HG02973 (cell line): ENCODE results near the gene ZSWIM8.
"Not testable (repeated sequence)": the region's sequence is repeated elsewhere in the genome, so short reads cannot be mapped to it uniquely, and the experiment has no call there.

Source experiments
- ATAC-seq: cut with Tn5 transposase; IDR thresholded peaks from one replicate; pipeline ENCODE4 v1.9.1; 2021; ENCODE audit warnings: moderate library complexity; ENCODE audit not compliant: unreplicated experiment

Gene ZSWIM8

DNA sequence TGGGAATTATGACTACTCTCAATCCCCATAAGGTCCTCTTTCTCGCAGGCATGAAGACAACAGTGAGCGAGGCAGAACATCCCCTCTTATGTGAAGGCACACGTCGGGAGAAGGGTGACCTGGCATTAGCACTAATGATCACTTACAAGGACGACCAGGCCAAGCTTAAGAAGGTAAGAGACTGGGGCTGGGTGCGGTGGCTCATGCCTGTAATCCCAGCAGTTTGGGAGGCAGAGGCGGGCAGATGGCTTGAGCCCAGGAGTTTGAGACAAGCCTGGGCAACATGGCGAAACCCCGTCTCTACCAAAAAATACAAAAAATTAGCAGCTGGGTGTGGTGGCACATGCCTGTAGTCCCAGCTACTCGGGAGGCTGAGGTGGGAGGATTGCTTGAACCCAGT, 10.1 kb downstream of the ZSWIM8 start:
- not testable (repeated sequence) for ATAC-seq

DNA sequence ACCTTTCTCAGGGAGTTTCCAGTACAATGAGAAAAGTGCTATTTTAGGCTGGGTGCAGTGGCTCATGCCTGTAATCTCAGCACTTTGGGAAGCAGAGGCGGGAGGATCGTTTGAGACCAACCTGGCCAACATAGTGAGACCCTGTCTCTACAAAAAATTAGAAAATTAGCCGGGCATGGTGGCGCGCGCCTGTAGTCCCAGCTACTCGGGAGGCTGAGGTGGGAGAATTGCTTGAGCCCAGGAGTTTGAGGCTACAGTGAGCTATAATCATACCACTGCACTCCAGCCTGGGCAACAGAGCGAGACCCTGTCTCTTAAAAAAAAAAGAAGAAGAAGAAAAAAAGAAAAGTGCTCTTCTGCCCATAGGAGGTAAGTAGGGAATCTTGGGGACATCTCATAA, 10.6 kb downstream of the ZSWIM8 start:
- not testable (repeated sequence) for ATAC-seq

DNA sequence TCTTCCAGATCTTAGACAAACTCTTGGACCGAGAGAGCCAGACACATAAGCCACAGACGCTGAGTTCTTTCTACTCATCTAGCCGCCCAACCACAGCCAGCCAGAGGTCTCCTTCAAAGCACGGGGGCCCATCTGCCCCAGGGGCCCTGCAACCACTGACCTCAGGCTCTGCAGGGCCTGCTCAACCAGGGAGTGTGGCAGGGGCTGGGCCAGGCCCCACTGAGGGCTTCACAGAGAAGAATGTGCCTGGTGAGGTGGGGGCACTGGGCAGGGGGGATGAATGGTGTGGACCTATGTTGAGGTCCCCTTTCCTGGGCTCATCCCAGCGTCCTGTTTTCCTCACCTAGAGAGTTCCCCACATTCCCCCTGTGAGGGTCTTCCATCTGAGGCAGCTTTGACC, 11.4 kb downstream of the ZSWIM8 start:
- no peak for ATAC-seq

DNA sequence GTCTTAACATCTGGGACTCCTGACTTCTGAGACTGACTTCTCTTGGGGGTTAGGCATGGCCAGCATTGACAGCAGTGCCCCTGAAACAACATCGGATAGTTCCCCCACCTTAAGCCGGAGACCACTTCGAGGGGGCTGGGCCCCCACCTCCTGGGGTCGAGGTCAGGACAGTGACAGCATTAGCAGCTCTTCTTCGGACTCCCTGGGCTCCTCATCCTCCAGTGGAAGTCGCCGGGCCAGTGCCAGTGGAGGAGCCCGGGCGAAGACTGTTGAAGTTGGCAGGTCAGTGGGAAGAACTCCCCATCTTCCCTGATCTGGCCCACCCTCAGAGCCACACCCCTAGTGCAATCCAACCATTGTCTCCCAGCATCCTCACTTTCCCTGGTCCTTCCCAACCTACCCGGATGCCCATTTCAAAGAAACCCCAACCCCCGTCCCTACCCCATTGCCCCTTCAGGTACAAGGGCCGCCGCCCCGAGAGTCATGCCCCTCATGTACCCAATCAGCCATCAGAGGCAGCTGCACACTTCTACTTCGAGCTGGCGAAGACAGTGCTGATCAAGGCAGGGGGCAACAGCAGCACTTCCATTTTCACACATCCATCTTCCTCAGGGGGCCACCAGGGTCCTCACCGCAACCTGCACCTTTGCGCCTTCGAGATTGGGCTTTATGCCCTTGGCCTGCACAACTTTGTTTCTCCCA, 12.1 kb downstream of the ZSWIM8 start:
- ATAC-seq: no peak

DNA sequence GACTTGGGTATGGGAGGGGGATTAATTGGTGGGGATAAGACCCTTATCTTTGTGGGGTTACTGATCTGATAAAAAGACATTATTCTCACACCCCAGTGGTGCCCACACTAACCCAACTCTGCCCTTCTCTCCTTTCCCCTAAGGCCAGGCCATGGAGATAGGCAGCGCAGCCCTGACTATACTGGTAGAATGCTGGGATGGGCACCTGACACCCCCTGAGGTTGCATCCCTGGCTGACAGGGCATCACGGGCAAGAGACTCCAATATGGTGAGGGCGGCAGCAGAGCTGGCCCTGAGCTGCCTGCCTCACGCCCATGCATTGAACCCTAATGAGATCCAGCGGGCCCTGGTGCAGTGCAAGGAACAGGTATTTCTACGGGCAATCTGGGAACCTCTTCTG, 12.7 kb downstream of the ZSWIM8 start:
- no peak for ATAC-seq

DNA sequence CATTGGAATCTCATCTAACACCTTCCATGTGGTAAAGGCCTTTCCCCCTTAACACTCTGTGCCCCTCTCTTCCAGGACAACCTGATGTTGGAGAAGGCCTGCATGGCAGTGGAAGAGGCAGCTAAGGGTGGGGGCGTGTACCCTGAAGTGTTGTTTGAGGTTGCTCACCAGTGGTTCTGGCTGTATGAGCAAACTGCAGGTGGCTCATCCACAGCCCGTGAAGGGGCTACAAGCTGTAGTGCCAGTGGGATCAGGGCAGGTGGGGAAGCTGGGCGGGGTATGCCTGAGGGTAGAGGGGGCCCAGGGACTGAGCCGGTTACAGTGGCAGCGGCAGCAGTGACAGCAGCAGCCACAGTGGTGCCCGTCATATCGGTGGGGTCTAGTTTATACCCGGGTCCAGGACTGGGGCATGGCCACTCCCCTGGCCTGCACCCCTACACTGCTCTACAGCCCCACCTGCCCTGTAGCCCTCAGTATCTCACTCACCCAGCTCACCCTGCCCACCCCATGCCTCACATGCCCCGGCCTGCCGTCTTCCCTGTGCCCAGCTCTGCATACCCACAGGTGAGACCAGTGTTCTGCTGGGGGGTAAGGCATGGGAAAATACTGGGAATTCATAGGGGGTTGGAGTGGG, 13.6 kb downstream of the ZSWIM8 start:
- ATAC-seq: no peak

DNA sequence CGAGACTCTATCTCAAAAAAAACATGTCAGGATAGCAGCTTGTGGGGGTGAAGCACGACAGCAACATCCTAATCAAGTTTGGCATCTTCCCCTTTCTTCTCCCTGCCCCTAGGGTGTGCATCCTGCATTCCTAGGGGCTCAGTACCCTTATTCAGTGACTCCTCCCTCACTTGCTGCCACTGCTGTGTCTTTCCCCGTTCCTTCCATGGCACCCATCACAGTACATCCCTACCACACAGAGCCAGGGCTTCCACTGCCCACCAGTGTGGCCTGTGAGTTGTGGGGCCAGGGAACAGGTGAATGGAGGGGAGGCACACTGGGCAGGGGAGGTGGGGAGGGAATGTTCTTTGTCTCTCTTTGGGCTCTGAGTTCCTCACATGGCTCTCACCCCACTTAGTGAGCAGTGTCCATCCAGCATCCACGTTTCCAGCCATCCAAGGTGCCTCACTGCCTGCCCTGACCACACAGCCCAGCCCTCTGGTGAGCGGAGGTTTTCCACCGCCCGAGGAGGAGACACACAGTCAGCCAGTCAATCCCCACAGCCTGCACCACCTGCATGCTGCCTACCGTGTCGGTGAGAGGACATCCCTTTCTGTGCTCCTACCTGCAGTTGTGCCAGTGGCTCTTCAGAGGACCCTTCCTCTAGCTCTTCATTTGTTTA, 14.6 kb downstream of the ZSWIM8 start:
- no peak for ATAC-seq

DNA sequence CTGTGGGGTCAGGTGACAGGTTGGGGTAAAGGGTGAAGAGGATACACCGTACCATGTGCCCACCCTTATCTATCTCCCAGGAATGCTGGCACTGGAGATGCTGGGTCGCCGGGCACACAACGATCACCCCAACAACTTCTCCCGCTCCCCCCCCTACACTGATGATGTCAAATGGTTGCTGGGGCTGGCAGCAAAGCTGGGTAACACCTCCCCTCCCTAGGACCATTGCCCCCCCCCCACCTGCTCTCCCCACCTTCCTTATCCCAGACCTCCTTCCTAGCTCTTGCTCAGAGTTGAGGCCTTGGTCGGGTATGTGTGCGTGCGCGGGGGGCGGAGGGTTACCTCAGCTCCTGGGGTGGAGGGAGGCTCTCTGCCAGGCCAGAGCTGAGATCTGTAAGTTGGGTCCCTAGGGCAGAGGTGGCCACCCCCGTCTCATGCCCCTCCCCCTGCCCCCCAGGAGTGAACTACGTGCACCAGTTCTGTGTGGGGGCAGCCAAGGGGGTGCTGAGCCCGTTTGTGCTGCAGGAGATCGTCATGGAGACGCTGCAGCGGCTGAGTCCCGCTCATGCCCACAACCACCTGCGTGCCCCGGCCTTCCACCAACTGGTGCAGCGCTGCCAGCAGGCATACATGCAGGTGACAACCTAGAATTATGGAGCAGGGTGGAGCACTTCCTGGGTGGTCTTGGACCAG, 15.3 kb downstream of the ZSWIM8 start:
- no peak for ATAC-seq

DNA sequence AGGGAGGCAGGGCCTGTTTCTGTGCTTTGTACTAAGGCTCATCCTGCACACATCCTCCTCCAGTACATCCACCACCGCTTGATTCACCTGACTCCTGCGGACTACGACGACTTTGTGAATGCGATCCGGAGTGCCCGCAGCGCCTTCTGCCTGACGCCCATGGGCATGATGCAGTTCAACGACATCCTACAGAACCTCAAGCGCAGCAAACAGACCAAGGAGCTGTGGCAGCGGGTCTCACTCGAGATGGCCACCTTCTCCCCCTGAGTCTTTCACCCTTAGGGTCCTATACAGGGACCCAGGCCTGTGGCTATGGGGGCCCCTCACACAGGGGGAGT, 15.8 kb downstream of the ZSWIM8 start:
- no peak for ATAC-seq

DNA sequence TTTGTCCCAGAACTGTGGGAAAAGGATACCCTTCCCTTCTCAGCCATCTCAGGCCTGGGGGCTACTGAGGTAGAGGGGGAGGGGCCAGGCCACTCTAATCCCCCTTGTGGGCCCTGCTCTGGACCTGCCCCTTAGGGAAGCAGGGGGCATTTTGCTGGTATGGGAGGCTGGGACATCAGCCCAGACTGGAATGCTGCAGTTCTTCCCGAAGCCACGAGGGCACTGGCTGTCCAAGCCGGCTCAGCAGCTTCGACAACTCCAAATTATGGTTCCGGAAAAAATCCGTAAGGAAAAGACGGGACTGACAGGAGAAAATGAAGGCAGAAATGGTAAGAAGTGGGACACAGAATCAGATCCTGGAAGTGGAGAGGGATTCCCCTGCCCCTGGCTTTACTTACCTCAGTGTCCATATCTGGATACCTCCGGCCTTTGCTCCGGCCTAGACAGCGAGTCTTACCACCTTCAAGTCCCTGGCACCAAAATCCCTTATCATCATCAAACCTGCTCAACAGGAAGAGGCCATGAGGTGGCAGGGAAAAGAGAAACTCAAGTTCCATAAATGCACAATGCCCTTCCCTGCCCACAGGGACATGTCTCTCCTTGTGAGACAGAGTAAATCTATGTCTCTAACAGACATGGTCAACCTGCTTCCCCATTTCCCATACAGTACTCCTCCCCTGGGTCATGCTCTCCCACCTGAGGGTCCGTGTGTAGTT, 17.0 kb downstream of the ZSWIM8 start:
- no peak for ATAC-seq

DNA sequence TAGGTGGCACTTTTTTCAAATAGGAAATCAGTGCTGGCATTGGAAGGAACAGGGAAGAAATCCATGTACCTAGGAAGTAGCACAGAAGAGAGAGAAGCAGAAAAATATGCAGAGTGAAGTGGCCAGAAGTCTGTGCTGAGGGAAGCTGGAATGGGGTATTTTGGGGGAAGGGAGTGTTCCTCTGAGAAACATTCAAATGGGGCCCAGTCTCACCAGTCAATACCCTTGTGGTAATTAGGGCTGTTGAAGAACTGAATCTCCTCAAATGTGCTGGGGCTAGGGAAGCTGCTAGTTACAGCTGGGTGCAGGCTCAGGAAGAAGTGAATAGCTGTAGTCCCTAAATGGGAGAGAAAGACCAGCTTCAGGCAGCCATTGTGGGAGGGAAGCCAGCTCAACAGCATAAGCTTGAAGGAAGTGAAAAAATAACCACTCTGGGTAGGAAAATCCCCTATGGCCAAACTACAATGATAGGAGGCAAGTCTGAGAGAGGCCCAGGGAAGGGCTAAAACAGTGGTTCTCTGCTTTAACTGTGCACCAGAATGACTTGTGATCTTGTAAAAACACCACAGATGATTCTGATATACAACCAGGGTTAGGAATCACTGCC, 18.4 kb downstream of the ZSWIM8 start:
- ATAC-seq: peak; percentile 58

DNA sequence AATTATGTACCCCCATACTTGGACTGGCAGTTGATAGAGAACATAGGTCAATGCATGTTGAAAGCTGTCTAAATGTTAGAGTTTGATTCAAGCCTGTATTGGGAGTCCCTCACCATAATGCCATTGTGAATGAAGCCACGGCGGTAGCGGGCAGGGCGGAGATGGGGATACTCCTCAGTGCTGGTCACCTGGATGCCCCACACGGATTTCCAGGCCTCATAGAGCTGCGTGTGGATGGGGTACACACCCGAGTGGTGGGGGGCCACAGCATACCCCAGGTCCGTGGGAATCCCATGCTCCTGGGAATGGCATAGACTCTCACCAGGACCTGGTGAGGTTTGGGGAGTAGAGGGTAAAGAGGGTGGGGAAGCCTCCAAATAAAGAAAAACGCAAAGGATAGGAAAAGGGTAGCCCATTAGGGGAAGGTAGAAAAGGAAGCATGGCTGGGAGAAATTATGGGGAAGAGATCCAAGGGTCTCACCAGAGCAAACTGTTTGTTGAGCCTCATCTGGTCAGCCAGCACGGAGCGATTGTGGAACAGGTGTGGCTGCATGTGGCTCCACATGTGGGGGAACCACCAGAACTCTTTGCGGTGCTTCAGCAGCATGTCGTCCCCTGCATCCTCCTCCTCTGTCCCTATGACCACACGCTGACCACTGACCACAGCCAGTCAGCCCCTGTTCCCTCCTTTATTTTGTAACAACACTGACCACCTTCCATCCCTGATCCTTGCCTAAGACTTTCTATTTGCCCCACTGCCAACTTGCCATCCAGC, 21.0 kb downstream of the ZSWIM8 start:
- no peak for ATAC-seq

DNA sequence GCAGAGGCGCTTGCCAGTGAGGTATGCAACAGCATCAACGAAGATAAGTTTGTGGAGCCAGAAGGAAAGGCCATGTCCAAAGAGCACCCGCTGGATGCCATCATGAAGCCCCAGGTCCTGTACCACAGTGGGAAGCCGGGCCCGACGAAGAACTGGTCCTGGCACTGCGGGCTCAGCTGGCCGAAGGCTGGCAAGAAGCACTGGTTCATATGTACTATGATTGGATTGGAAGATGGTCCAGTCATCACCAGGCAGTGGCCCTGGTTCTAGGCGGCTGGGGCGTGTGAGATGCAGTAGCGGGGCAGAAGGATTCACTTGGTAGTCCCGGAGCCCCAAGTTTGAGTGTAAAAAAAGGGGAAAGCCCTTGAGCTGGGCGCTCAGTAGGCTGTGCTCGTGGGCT, 22.1 kb downstream of the ZSWIM8 start:
- no peak for ATAC-seq

DNA sequence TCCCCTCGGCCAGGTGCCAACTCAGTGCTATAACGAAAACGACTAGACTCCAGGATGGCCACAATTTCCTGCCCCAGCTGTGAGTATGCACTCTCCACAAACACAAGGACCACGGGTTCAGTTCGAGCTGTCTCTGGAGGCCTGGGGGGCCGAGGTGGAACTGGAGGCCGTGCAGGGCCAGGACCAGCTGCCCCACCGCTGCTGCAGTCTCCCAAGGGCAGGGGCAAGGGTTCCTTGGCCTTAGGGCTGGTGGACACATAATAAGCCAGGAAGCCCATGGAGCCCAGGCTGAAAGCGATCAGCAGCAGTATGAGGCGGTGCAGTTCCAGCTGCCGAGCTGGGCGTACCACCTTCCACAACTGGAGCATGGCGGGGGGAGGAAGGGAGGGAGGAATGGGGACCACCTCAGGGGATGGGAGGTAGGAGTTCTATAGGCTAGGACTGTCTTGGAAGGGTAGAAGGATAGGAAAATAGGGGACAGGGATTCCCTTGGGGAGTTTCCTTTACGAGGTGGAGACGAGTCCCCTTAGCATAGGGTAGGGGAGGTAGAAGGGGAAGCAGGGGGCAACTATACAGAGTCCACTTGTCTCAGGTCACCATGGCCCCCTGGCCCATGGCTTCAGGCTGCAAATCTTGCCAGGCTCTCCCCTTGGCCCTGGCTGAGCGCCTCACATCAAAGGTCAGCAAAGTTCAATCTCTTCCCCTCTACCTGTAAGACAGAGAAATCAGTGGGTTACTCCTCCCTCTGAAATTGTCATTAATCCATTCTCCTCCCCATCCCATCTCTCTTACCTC, 22.8 kb downstream of the ZSWIM8 start:
- ATAC-seq: no peak

DNA sequence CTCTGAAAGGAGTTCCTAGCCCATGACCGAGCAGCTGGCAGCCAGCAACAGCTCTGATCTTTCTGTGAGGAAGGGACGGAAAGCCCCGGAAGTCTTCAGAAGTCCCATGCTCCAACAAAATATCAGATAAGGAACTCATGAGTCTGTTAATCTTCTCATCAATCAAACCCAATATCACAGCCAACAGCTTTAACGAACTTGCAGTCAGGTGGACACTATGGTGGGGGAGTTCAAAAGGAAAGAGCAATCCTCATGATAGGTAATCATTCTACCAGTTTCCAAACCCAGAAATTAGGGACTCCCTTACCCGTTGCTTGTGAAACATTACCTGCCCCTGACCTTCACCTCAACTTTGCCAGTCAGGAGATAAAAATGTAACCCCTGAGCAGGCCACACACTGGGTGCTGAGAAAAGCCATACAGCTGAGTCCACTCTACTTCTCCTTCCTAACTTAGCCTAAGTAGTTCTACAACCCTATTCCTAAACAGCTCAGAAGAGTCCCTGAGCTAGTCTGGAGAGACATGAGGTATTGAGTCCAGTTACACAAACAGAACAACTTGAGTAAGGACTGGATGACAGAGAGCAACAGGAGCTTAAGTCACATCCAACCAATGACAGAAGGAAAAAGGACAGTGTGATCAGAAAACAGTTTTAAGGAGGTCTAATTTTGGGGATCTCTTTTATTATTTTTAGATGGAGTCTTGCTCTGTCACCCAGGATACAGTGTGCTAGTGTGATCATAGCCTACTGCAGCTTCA, 23.8 kb downstream of the ZSWIM8 start:
- ATAC-seq: no peak

DNA sequence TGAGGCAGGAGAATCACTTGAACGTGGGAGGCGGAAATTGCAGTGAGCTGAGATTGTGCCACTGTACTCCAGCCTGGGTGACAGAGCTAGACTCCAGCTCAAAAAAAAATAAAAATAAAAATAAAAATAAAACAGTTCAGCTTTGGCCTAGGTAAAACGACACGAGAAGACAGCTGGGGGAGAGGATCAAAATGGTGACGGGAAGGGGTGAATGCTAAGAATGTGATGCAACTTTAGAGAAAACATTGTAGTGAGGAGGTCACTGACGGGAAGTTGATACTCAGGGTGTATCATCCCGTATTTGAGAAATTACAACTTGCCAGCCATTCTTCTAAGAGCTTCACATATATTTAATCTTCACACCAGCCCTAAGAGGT, 24.9 kb downstream of the ZSWIM8 start:
- ATAC-seq: no peak

DNA sequence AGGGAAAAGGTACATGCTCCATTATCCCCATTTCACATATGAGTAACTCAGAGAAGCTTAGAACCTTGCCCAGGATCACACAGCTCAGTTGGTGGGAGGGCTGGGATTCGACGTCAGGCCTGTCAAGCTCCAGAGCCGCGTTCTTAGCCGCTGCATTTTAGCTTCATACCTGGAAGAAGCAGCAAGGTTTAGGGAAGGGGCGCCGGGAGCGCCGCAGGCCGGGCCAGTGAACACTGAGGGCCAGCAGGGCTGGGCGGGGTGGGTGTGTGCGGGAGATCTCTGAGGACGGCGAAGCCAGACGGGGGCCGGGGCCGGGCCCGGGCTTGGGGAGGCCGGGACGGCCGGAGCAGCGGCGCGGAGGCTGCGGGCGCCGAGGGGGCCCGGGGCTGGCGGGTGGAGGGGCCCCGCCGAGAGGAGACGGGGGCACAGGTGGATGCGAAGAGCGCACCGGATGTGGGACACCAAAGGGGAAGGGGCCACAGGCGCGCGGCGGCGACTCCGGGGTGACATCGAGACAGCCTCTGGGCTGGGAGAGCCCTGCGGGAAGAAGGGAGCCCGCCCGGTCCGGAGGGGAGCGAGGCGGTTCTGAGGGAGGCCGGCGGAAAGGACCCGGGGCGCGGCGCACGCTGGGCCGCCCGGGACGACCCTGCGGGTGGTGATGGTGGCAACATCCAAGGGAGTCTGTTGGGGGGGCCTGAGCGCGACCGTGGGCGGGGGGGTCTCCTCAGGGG, 25.5 kb downstream of the ZSWIM8 start:
- ATAC-seq: peak; percentile 27

DNA sequence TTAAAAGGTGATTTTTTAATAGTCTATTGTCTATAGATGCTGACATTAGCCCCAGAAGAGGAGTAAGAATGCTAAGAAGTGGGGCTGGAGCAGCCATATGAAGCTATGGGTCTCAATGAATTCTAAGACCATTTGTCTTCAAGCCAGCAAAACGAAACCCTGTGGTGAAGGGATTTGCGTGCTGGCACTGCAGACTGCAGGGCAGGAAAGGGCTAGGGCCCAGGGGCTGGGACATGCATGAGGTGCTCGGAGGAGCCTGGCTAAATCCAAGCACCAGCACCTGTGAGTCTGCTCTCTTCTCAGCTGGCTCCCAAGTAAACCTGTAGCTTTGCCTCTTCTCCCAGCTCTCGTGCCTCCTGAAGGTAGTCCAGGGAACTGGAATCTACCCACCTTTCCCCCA, 27.3 kb downstream of the ZSWIM8 start:
- no peak for ATAC-seq
